Parathyroid adenoma (tissue), 2 donors: ENCODE results near the gene DYRK4.

ENCODE experiments used
- H2AFZ ChIP-seq: fragments of 300-600 bp; sonication (generic); one replicate; pipeline ENCODE4 v1.7.0; 2017; ENCODE audit warnings: antibody characterized with exemption, mild to moderate bottlenecking
- H3K27ac ChIP-seq: fragments of 300-600 bp; sonication (generic); one replicate; pipeline ENCODE4 v1.7.0; 2017
- H3K27me3 ChIP-seq: fragments of 300-600 bp; sonication (generic); one replicate; pipeline ENCODE4 v1.7.0; 2017; ENCODE audit warnings: low read length; ENCODE audit not compliant: control insufficient read depth, insufficient read depth
- H3K36me3 ChIP-seq: fragments of 300-600 bp; sonication (generic); one replicate; pipeline ENCODE4 v1.7.0; 2017; ENCODE audit warnings: low read length; ENCODE audit not compliant: control insufficient read depth, insufficient read depth
- H3K4me1 ChIP-seq: fragments of 300-600 bp; sonication (generic); one replicate; pipeline ENCODE4 v1.7.0; 2017; ENCODE audit warnings: control low read depth
- H3K4me2 ChIP-seq: fragments of 300-600 bp; sonication (generic); one replicate; pipeline ENCODE4 v1.7.0; 2017; ENCODE audit warnings: low read length
- H3K4me3 ChIP-seq: fragments of 300-600 bp; sonication (generic); one replicate; pipeline ENCODE4 v1.7.0; 2017; ENCODE audit warnings: low read depth, low read length
- H3K79me2 ChIP-seq: fragments of 300-600 bp; sonication (generic); one replicate; pipeline ENCODE4 v1.7.0; 2017; ENCODE audit warnings: control low read depth
- H3K9ac ChIP-seq: fragments of 300-600 bp; sonication (generic); one replicate; pipeline ENCODE4 v1.7.0; 2017; ENCODE audit warnings: mild to moderate bottlenecking
- H3K9me3 ChIP-seq: fragments of 300-600 bp; sonication (generic); one replicate; pipeline ENCODE4 v1.7.0; 2017; ENCODE audit warnings: low read length; ENCODE audit not compliant: control insufficient read depth
- TF ChIP-seq, protein P1 (sequence below): fragments of 300-600 bp; sonication (generic); IDR thresholded peaks from one replicate; pipeline ENCODE4 v1.7.0; 2017; ENCODE audit warnings: antibody characterized with exemption, mild to moderate bottlenecking
- donor health status: primary hyperparathyroidism.

Gene DYRK4

DNA sequence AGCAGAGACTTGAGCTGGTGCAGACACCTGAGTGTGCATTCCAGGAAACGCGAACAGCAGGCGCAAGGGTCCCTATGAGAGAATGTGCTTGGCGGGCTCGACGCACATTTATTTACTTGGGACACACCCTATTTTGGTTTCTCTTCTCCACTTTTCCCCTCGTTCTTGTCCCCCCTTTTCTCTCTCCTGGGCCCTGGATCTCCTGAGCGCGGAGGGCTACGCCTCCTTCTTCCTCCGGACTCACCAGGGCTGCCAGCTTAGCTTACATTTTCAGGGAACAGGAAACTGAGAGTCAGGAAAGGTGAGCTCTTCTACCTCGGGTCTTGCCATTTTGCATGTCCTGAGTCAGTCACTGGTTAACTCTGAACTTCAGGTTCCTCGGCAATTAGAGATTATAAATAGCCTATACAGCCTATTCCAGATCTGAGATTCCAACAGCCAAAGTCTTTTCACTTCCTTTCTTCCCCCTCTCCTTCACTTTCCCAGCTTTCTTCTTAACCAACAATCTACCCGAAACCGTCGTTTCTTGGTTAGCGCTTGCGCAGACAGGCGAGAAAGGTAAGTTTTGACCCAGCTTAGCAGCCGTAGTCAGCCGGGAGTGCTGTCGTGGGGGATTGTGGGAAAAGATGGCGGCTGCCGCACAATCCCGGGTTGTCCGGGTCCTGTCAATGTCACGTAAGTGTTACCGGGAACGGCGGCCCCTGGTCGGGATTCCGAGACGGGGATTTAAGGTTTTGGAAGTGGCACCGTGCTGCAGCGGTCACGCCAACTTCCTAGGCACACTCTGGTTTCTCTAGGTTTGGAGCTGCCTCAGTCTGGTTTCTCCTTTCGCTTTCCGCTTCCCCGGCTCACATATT lies 86.7 kb downstream of the DYRK4 start, which contains the start of the genes AKAP3 and NDUFA9:
Gene AKAP3 (minus strand): TSS at position 551 of the 857 bp plus-strand sequence. CDS start 10,855 bp downstream, outside the sequence.
Gene NDUFA9 (plus strand): TSS at position 614 of the 857 bp plus-strand sequence. CDS start 13 bp downstream, at position 627.
- peak within 1 kb of the TSS; percentile 81 for H3K27ac ChIP-seq
- peak within 1 kb of the TSS; percentile 99 for H2AFZ ChIP-seq
- peaks cover 16% of the 10 kb centered on the region for H3K4me1 ChIP-seq
- no peaks in the 10 kb centered on the region for H3K36me3 ChIP-seq
- peaks cover 20% of the 10 kb centered on the region for H3K79me2 ChIP-seq
- no peaks in the 10 kb centered on the region for H3K27me3 ChIP-seq
- TF ChIP-seq, protein P1, sequence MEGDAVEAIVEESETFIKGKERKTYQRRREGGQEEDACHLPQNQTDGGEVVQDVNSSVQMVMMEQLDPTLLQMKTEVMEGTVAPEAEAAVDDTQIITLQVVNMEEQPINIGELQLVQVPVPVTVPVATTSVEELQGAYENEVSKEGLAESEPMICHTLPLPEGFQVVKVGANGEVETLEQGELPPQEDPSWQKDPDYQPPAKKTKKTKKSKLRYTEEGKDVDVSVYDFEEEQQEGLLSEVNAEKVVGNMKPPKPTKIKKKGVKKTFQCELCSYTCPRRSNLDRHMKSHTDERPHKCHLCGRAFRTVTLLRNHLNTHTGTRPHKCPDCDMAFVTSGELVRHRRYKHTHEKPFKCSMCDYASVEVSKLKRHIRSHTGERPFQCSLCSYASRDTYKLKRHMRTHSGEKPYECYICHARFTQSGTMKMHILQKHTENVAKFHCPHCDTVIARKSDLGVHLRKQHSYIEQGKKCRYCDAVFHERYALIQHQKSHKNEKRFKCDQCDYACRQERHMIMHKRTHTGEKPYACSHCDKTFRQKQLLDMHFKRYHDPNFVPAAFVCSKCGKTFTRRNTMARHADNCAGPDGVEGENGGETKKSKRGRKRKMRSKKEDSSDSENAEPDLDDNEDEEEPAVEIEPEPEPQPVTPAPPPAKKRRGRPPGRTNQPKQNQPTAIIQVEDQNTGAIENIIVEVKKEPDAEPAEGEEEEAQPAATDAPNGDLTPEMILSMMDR, result no peak
- H3K9ac ChIP-seq, result peak within 1 kb of the TSS; percentile 84
- no peaks in the 10 kb centered on the region for H3K9me3 ChIP-seq
- H3K4me2 ChIP-seq, result peak within 1 kb of the TSS; percentile 76
- H3K4me3 ChIP-seq, result peak within 1 kb of the TSS; percentile 87

DNA sequence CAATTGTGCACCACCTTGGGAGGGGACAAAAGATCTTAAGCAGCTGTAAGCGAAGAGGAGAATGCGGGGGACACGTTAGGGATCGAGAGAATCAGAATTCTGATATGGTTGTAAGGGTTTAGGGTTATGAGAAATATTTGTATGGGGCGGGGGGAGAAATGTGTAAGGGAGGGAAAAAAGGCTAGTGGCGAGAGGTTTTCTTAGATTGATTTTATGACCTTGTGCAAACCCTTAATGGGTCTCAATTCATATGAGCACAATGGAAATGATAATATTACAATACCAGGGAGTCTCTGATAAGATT lies 87.3 kb downstream of the DYRK4 start:
- Histone ChIP-seq H3K9me3 (no peaks in the 10 kb centered on the region), H2AFZ (peak overlapping the region; percentile 99), H3K36me3 (no peaks in the 10 kb centered on the region), H3K27ac (peak overlapping the region; percentile 81), H3K4me2 (peak overlapping the region; percentile 76), H3K4me1 (peaks cover 16% of the 10 kb centered on the region), H3K79me2 (peaks cover 20% of the 10 kb centered on the region), H3K27me3 (no peaks in the 10 kb centered on the region), H3K9ac (peak overlapping the region; percentile 84), H3K4me3 (peak overlapping the region; percentile 87)
- TF ChIP-seq, protein P1, result no peak

DNA sequence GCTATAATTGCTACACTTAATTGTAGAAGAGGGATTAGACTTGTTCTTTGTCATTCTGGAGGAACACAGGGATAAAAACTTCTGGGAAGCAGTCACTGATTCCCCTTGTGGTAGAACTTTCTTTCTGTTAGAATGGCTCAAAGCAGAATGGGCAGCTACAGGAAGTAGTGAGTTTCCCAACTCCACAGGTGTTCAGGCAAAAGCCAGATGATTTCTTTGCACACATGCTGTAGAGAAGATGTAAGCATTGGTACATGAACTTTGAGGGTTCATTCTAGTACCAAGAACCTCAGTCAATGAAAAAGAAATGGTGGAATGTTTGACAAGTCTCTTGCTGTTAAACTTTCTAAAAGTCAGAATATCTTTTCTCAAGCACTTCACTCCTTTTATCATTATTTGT lies 91.2 kb downstream of the DYRK4 start:
- Histone ChIP-seq H3K4me1 (peaks cover 13% of the 10 kb centered on the region), H3K4me3 (no peak overlapping the region), H3K27ac (no peak overlapping the region), H3K36me3 (no peaks in the 10 kb centered on the region), H3K9ac (no peak overlapping the region), H3K9me3 (no peaks in the 10 kb centered on the region), H3K4me2 (no peak overlapping the region), H3K79me2 (peaks cover 20% of the 10 kb centered on the region), H2AFZ (no peak overlapping the region), H3K27me3 (no peaks in the 10 kb centered on the region)
- TF ChIP-seq, protein P1, result no peak

DNA sequence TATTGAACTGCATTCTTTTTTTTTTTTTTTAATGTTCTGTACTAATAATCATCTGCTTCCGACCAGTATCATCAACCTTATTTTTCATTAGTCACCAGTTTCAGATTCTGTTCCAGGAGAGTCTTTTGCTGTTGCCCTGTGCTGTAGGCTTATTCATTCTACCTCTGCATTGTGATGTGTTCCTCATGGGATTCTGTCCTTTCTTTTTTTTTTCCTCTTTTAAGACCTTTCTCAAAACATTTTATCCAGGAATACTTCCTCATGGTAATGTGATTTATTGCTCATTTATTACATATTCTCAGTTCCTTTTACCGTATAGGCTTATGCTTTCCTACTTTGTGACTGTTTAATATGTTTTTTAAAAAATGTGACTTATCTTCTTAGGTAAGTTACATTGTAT lies 91.7 kb downstream of the DYRK4 start:
- Histone ChIP-seq H3K36me3 (no peaks in the 10 kb centered on the region), H2AFZ (no peak overlapping the region), H3K4me1 (peaks cover 13% of the 10 kb centered on the region), H3K27me3 (no peaks in the 10 kb centered on the region), H3K27ac (no peak overlapping the region), H3K9ac (no peak overlapping the region), H3K4me2 (no peak overlapping the region), H3K4me3 (no peak overlapping the region), H3K9me3 (no peaks in the 10 kb centered on the region), H3K79me2 (peaks cover 20% of the 10 kb centered on the region)
- TF ChIP-seq, protein P1, result no peak
